Common myeloid progenitor, CD34-positive (primary cell): ENCODE measurements around the gene SLC6A14. TPM values are rescaled to one million over a fixed set of nuclear protein-coding genes. Genes with fewer than 3 reads are reported as not detected.

Source experiments
- CTCF ChIA-PET: fragments of 350-600 bp; sonication (Branson Sonifier 250); formaldehyde crosslinking; loops from one replicate; lab custom pipeline; 2021; ENCODE audit warnings: antibody characterized with exemption; lab: Charles Lee
- POLR2A ChIA-PET: fragments of 350-600 bp; sonication (Branson Sonifier 250); formaldehyde crosslinking; loops from one replicate; lab custom pipeline; 2021; ENCODE audit warnings: antibody characterized with exemption; lab: Charles Lee
- DNase-seq, 3 donors: peaks; one replicate each; pipeline versions ENCODE4 v3.0.0 to v3.0.0-alpha.2; 2013
- H3K27ac ChIP-seq, 2 experiments: 1 replicate in 1 of 2; 2 replicates in 1 of 2; pipeline ENCODE4 v1.7.0; 2013; ENCODE audit warnings: inconsistent platforms in 2 of 2, low read length in 2 of 2, mild to moderate bottlenecking in 2 of 2, low read depth in 1 of 2, moderate library complexity in 1 of 2; ENCODE audit not compliant: severe bottlenecking in 2 of 2, insufficient read depth in 1 of 2, poor library complexity in 1 of 2
- H3K27me3 ChIP-seq, 5 experiments: replicated peaks in 2 of 5; 1 replicate in 3 of 5; 2 replicates in 2 of 5; pipeline versions ENCODE4 v1.6.1 to v1.7.0; 2013; ENCODE audit warnings: low read length in 4 of 5, mild to moderate bottlenecking in 2 of 5, moderate library complexity in 2 of 5, inconsistent platforms in 1 of 5; ENCODE audit not compliant: insufficient read depth in 5 of 5, control insufficient read depth in 4 of 5
- H3K36me3 ChIP-seq, 4 experiments: 1 replicate in 2 of 4; 2 replicates in 2 of 4; pipeline versions ENCODE4 v1.6.1 to v1.7.0; 2013; ENCODE audit warnings: low read length in 3 of 4, control low read depth in 1 of 4, mild to moderate bottlenecking in 1 of 4; ENCODE audit not compliant: control insufficient read depth in 4 of 4, insufficient read depth in 4 of 4
- H3K4me1 ChIP-seq, 4 experiments: 1 replicate in 3 of 4; 2 replicates in 1 of 4; pipeline versions ENCODE4 v1.6.1 to v1.7.1; 2013; ENCODE audit warnings: low read length in 3 of 4, mild to moderate bottlenecking in 3 of 4, control low read depth in 1 of 4, inconsistent platforms in 1 of 4, moderate library complexity in 1 of 4; ENCODE audit not compliant: control insufficient read depth in 4 of 4, insufficient read depth in 4 of 4; ENCODE audit errors: control extremely low read depth in 1 of 4
- H3K4me3 ChIP-seq, 7 experiments: 1 replicate in 4 of 7; 2 replicates in 3 of 7; pipeline versions ENCODE4 v1.5.1 to v1.7.0; 2013; ENCODE audit warnings: mild to moderate bottlenecking in 7 of 7, low read length in 6 of 7, moderate library complexity in 6 of 7, inconsistent platforms in 2 of 7, low read depth in 2 of 7, control low read depth in 1 of 7; ENCODE audit not compliant: insufficient read depth in 4 of 7, control insufficient read depth in 1 of 7; ENCODE audit errors: extremely low read depth in 1 of 7
- H3K9me3 ChIP-seq, 5 experiments: 1 replicate in 4 of 5; 2 replicates in 1 of 5; pipeline versions ENCODE4 v1.6.1 to v1.7.1; 2013; ENCODE audit warnings: low read length in 4 of 5, mild to moderate bottlenecking in 2 of 5, inconsistent platforms in 1 of 5, low read depth in 1 of 5, moderate library complexity in 1 of 5; ENCODE audit not compliant: control insufficient read depth in 4 of 5, insufficient read depth in 2 of 5; ENCODE audit errors: control extremely low read depth in 1 of 5
- WGBS: methylation state at CpG from one replicate; pipeline ENCODE4 v1.1.5; 2013; ENCODE audit not compliant: insufficient coverage; 5-methylcytosine and 5-hydroxymethylcytosine counted together
- polyA plus RNA-seq: library from polyadenylated mRNA; unstranded; fragments of 120-200 nt; gene quantifications from one replicate; pipeline ENCODE4 v1.2.1, GENCODE V29; 2013

Gene SLC6A14
- polyA plus RNA-seq: not detected

GRCh38 chrX:116436358-116436816 is at the start of gene SLC6A14:
SLC6A14 (plus strand) TSS chrX:116436606; CDS start chrX:116436710, 104 bp downstream.
- DNase-seq: no peak
- H3K4me3 ChIP-seq: no peak within 1 kb of the TSS
- POLR2A ChIA-PET: no interaction called here
- no peak within 1 kb of the TSS for H3K27ac ChIP-seq
- no peaks in the 10 kb centered on the region for H3K27me3 ChIP-seq
- no peaks in the 10 kb centered on the region for H3K9me3 ChIP-seq
- WGBS: 55% methylated on average over 7 of the region's 9 CpGs
- CTCF ChIA-PET: no interaction called here
- H3K4me1 ChIP-seq: no peaks in the 10 kb centered on the region
- no peaks in the 10 kb centered on the region for H3K36me3 ChIP-seq

GRCh38 chrX:116395752-116396151 is 40.7 kb upstream of the SLC6A14 start:
- 93% methylated on average over 2 of the region's 7 CpGs for WGBS
- ChIA-PET POLR2A (no interaction called here), CTCF (no interaction called here)
- H3K27me3 ChIP-seq: no peaks in the 10 kb centered on the region
- H3K4me3 ChIP-seq: no peak overlapping the region
- no peaks in the 10 kb centered on the region for H3K36me3 ChIP-seq
- no peaks in the 10 kb centered on the region for H3K9me3 ChIP-seq
- no peak for DNase-seq
- H3K27ac ChIP-seq: no peak overlapping the region
- no peaks in the 10 kb centered on the region for H3K4me1 ChIP-seq

- Histone ChIP-seq H3K27me3 (no peaks in the 10 kb centered on the region), H3K4me1 (no peaks in the 10 kb centered on the region), H3K4me3 (no peak overlapping the region), H3K36me3 (no peaks in the 10 kb centered on the region), H3K9me3 (no peaks in the 10 kb centered on the region), H3K27ac (no peak overlapping the region)
- DNase-seq: no peak
- CTCF ChIA-PET: no interaction called here
- POLR2A ChIA-PET: no interaction called here
These were observed 36.7 kb upstream of the SLC6A14 start for GRCh38 chrX:116399681-116400080.

GRCh38 chrX:116409219-116409618 is 27.2 kb upstream of the SLC6A14 start:
- no peaks in the 10 kb centered on the region for H3K9me3 ChIP-seq
- no peaks in the 10 kb centered on the region for H3K27me3 ChIP-seq
- H3K27ac ChIP-seq: no peak overlapping the region
- ChIA-PET CTCF (no interaction called here), POLR2A (no interaction called here)
- no peaks in the 10 kb centered on the region for H3K4me1 ChIP-seq
- DNase-seq: no peak
- no peak overlapping the region for H3K4me3 ChIP-seq
- 62% methylated on average over 2 of the region's 2 CpGs for WGBS
- H3K36me3 ChIP-seq: no peaks in the 10 kb centered on the region

GRCh38 chrX:116413273-116413672 is 23.1 kb upstream of the SLC6A14 start:
- POLR2A ChIA-PET: no interaction called here
- DNase-seq: no peak

GRCh38 chrX:116417214-116417613 is 19.2 kb upstream of the SLC6A14 start:
- ChIA-PET POLR2A (no interaction called here), CTCF (no interaction called here)
- H3K27ac ChIP-seq: no peak overlapping the region
- H3K27me3 ChIP-seq: no peaks in the 10 kb centered on the region
- no peak for DNase-seq
- H3K9me3 ChIP-seq: no peaks in the 10 kb centered on the region
- no peaks in the 10 kb centered on the region for H3K36me3 ChIP-seq
- H3K4me1 ChIP-seq: no peaks in the 10 kb centered on the region
- H3K4me3 ChIP-seq: no peak overlapping the region
- WGBS: no CpG with 5 or more reads among the region's 1 CpG

More at GRCh38 chrX:116413273-116413672, 23.1 kb upstream of the SLC6A14 start:
- no peaks in the 10 kb centered on the region for H3K4me1 ChIP-seq
- 0% methylated on average over 1 of the region's 1 CpG for WGBS
- no peaks in the 10 kb centered on the region for H3K36me3 ChIP-seq
- no peaks in the 10 kb centered on the region for H3K27me3 ChIP-seq
- CTCF ChIA-PET: no interaction called here
- H3K27ac ChIP-seq: no peak overlapping the region
- H3K9me3 ChIP-seq: no peaks in the 10 kb centered on the region
- no peak overlapping the region for H3K4me3 ChIP-seq

GRCh38 chrX:116417968-116418367 is 18.4 kb upstream of the SLC6A14 start:
- Histone ChIP-seq H3K27me3 (no peaks in the 10 kb centered on the region), H3K4me1 (no peaks in the 10 kb centered on the region), H3K4me3 (no peak overlapping the region), H3K9me3 (no peaks in the 10 kb centered on the region), H3K36me3 (no peaks in the 10 kb centered on the region), H3K27ac (no peak overlapping the region)
- ChIA-PET POLR2A (no interaction called here), CTCF (no interaction called here)
- no peak for DNase-seq
- WGBS: 100% methylated on average over 1 of the region's 4 CpGs
